Measurements from ENCODE around the gene ZNF774. TPM values are rescaled to one million over a fixed set of nuclear protein-coding genes. Genes with fewer than 3 reads are reported as not detected.
A peak's percentile ranks its signal among the peaks of the same experiment; 100 is the strongest.

Gene ZNF774
- total and polyA plus RNA-seq, 2 of the 13 experiments (the other 11 are each of a cell fraction or from before 2014, with no cell fraction given), result 0.59 to 1.4 TPM

DNA sequence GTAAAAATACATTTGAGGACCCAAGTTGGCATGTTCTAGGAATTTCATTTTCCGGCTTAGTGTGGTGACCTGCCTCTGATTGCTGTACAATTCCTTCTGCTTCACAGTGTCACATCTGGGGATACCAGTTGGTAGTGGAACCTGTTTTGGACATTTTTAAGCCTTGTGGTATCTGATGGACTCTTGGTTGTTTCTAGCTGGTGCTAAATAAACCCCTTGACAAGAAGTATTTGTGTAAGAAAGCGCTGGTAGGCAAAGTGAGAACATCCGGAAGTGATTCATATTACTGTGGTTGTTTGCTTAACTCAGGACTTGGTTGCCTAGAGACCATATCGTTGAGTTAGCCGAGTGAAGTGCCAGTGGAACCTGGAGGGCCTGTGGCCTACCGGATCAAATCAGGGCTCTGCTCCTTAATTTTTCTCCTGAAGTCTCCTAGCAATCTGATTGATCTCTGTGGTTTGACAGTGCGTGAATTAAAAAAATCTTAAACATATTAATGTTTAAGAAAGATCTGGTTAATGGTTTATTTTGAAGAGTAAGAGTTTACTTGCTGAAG lies 48.8 kb downstream of the ZNF774 start (continued):
- TF ChIP-seq MYC (CRISPR knock-in tag; IDR thresholded peaks at IDR 0.05; ENCODE audit: borderline replicate concordance) (no peak), ZBTB7A (CRISPR knock-in tag; IDR thresholded peaks at IDR 0.05) (no peak), ATRX (CRISPR knock-in tag; IDR thresholded peaks at IDR 0.05; ENCODE audit: borderline replicate concordance) (no peak), ZNF292 (CRISPR knock-in tag; IDR thresholded peaks at IDR 0.05; ENCODE audit: borderline replicate concordance, low read depth) (peak; percentile 31; the same call in 1 of the 2 replicates), ZNF670 (CRISPR knock-in tag; IDR thresholded peaks at IDR 0.05; ENCODE audit: borderline replicate concordance) (no peak), NR1H2 (CRISPR knock-in tag; IDR thresholded peaks at IDR 0.05; ENCODE audit: borderline replicate concordance, low read depth) (no peak), GATAD2A (CRISPR knock-in tag; IDR thresholded peaks at IDR 0.05) (peak; percentile 56), RFX3 (CRISPR knock-in tag; IDR thresholded peaks at IDR 0.05) (peak; percentile 90), NR2F6 (IDR thresholded peaks at IDR 0.05) (no peak), NR2F6 (CRISPR knock-in tag; IDR thresholded peaks at IDR 0.05) (no peak), KDM2A (CRISPR knock-in tag; IDR thresholded peaks at IDR 0.05; ENCODE audit: borderline replicate concordance, low read depth) (no peak), SIN3A (IDR thresholded peaks at IDR 0.05; ENCODE audit: borderline replicate concordance, low read depth, low read length) (0 out of 2 replicates have a peak, but pooled peaks have one; percentile 34), ZBTB20 (CRISPR knock-in tag; IDR thresholded peaks at IDR 0.05; ENCODE audit: borderline replicate concordance, low read depth) (peak; percentile 54; the same call in 1 of the 2 replicates), ZNF572 (CRISPR knock-in tag; IDR thresholded peaks at IDR 0.05) (no peak), ZNF333 (CRISPR knock-in tag; IDR thresholded peaks at IDR 0.05; ENCODE audit: borderline replicate concordance) (no peak), ZNF34 (CRISPR knock-in tag; IDR thresholded peaks at IDR 0.05; ENCODE audit: borderline replicate concordance) (no peak), ZNF768 (CRISPR knock-in tag; IDR thresholded peaks at IDR 0.05) (no peak), NONO (IDR thresholded peaks at IDR 0.05) (no peak), NONO (CRISPR knock-in tag; conservative IDR thresholded peaks at IDR 0.05) (no peak), FOXC1 (CRISPR knock-in tag; IDR thresholded peaks at IDR 0.05; ENCODE audit: borderline replicate concordance) (no peak), RBM22 (optimal IDR thresholded peaks at IDR 0.05; ENCODE audit: low read length) (no peak), GLI4 (CRISPR knock-in tag; IDR thresholded peaks at IDR 0.05; ENCODE audit: borderline replicate concordance) (no peak), ZNF510 (CRISPR knock-in tag; IDR thresholded peaks at IDR 0.05; ENCODE audit: low read depth) (no peak), SP5 (CRISPR knock-in tag; IDR thresholded peaks at IDR 0.05; ENCODE audit: borderline replicate concordance, low read depth) (no peak)
- TF ChIP-seq, protein P1, sequence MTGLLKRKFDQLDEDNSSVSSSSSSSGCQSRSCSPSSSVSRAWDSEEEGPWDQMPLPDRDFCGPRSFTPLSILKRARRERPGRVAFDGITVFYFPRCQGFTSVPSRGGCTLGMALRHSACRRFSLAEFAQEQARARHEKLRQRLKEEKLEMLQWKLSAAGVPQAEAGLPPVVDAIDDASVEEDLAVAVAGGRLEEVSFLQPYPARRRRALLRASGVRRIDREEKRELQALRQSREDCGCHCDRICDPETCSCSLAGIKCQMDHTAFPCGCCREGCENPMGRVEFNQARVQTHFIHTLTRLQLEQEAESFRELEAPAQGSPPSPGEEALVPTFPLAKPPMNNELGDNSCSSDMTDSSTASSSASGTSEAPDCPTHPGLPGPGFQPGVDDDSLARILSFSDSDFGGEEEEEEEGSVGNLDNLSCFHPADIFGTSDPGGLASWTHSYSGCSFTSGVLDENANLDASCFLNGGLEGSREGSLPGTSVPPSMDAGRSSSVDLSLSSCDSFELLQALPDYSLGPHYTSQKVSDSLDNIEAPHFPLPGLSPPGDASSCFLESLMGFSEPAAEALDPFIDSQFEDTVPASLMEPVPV (CRISPR knock-in tag; IDR thresholded peaks at IDR 0.05), result no peak
- TF ChIP-seq, protein P2, sequence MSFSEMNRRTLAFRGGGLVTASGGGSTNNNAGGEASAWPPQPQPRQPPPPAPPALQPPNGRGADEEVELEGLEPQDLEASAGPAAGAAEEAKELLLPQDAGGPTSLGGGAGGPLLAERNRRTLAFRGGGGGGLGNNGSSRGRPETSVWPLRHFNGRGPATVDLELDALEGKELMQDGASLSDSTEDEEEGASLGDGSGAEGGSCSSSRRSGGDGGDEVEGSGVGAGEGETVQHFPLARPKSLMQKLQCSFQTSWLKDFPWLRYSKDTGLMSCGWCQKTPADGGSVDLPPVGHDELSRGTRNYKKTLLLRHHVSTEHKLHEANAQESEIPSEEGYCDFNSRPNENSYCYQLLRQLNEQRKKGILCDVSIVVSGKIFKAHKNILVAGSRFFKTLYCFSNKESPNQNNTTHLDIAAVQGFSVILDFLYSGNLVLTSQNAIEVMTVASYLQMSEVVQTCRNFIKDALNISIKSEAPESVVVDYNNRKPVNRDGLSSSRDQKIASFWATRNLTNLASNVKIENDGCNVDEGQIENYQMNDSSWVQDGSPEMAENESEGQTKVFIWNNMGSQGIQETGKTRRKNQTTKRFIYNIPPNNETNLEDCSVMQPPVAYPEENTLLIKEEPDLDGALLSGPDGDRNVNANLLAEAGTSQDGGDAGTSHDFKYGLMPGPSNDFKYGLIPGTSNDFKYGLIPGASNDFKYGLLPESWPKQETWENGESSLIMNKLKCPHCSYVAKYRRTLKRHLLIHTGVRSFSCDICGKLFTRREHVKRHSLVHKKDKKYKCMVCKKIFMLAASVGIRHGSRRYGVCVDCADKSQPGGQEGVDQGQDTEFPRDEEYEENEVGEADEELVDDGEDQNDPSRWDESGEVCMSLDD (CRISPR knock-in tag; IDR thresholded peaks at IDR 0.05; ENCODE audit: borderline replicate concordance), result no peak
